HT1080 (cell line): ENCODE measurements around the gene DFFB. TPM values are rescaled to one million over a fixed set of nuclear protein-coding genes. Genes with fewer than 3 reads are reported as not detected.

Source experiments
- DNase-seq: peaks from one replicate; pipeline ENCODE4 v3.0.0-alpha.2; 2015; ENCODE audit warnings: low read depth
- total RNA-seq: library from RNA; depleted of rRNA; stranded (reverse); fragments of >200 nt; shearing (Covaris generic); gene quantifications from 2 replicates; pipeline ENCODE4 v1.2.3, GENCODE V29; 2014

DFFB gene
- total RNA-seq, 1 experiment from 2014 or later: 8.9 TPM

DNA sequence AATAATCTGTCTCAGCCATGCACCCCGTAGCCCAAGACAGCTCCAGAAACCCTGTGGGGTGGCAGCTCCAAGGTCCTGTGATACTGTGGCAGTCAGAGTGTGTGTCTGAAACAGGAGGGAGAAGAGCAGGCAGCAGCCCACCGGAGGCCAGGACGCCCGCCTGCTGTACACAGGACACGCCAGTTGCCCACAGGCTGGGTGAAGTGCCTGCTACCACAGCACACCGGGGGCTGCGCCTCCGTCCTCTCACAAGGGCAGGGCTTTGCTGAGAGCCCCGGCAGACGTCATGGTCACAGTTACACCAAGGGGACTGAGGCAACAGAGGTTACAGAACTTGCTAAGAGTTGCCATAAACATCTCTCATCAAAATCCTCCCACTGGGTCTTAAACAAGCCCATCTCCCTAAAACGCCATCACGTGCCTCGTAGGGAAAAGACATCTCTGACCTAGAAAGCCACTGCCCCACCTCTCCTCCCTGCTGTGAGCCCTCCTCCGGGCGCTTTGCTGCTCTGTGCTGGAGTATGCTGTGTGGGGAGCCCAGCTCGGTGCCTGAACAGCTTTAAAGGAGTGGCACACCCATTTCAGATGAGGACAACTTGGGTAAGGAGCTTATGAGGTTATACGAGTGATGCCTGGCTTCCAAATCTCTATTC lies 37.5 kb downstream of the DFFB start:
- DNase-seq: no peak

DNA sequence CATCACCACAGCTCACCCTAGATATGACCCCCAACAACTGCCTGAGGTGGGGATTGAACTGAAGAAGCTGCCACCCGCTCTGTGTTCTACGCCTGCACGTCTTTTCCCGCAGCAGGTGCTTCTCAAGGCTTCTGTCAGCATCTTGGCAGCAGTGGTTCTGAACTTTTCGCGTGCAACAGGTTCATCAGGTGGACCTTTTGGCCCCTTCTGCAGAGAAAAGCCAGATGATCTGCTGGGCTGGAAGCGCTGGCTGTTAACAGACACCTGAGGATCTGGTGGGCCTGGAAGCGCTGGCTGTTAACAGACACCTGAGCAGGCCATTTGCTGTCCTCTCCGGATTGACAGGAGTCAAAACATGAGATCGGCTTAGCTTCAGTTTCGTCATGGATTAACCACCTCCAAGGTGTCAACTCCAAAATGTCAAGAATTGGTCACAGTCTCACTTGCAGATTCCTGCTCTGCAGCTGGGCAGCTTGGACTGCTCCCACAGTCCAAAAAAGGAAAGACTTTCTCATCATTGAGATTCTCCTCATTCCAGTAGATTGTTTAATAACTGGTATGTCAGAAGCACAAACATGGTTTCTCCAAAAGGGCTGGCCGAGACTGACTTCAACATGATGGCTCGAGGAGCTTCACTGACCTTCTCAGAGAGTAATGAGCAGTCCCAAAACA lies 38.1 kb downstream of the DFFB start:
- DNase-seq: no peak

DNA sequence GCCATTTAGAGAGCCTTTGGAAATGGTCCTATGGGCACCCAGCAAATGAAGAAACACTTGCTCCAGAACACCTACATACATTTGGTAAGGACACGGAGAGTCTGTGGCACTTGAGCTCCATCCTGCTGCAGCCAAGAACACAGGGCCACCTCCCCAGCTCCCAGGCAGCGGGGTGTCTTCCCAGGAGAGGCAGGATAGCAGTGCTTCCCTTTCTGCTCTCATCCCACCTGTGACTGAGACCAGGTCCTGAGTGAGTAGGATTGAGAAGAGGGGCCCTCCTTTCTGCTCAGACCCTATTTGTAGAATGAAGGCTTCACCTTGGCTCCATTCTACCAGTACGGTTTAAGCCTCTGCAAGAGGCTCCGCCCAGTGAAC lies 38.7 kb downstream of the DFFB start:
- no peak for DNase-seq

DNA sequence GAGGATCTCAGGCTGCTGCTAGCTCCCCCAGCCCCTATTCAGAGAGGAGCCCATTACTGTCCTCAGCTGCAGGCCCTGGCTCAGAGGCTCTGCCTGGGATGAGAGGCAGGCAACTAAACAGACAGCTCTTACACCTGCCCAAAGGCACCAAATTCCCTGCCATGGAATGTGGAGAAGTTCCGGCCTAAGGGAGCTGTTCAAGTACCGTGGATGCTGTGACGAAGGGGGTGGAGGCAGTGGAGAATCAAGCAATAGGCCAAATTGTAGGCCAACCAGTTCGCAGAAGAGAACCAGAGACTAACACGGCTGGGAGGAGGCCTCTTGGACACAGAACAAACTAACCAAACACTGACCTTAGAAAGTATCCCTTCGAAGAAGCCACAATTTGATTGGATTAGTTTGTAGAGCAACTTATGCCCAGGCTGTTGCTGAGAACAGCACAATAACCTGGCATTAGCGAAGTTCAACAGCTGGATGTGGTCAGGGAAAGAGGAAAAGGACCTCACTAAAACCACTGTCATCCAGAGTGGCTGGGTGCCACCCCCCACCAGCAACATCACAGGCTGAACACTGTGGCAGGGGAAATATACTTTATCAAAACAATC lies 39.2 kb downstream of the DFFB start:
- no peak for DNase-seq

DNA sequence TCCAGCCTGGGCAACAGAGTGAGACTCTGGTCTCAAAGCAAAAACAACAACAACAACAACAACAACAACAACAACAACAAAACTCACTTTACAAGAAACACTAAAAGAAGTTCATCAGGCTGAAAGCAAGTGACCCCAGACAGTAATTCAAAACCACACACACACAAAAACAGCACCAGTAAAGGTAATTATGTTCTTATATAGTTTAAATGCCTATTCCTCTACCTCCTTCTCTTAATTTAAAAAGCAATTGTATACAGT lies 41.1 kb downstream of the DFFB start:
- no peak for DNase-seq

DNA sequence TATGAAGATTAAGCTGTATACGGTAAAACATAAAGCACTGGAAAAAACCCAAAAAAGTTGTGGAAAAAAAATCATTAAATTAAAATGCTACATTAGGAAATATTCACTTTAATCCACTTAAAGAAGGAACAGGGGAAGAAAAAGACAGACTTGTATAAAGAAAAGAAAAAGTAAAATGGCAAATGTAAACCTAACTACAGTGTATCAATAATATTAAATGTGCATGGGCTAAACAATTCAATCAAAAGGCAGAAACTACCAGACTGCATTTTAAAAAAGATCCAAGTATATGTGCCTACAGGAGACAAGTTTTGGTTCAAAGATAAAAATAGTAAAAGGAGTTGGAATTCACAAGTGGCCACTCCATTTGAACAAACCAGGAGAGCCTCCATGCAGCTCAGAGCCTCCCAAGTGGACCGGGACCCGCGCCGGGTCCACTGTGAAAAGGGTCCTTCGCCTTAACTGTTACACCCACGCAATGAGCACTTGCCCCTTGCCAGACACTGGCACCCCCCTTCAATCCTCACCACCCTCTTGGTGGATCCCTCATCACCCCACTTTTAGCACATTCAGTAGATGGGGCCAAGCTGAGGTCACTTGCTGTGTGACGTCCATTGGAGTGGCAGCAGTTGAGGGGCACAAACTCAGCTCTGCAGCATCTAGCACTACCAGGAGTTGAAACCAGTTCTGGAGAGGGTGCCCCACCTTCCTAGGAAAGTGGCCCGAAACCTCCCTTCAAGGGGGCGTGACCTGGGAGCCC lies 41.9 kb downstream of the DFFB start:
- DNase-seq: peak; percentile 20

DNA sequence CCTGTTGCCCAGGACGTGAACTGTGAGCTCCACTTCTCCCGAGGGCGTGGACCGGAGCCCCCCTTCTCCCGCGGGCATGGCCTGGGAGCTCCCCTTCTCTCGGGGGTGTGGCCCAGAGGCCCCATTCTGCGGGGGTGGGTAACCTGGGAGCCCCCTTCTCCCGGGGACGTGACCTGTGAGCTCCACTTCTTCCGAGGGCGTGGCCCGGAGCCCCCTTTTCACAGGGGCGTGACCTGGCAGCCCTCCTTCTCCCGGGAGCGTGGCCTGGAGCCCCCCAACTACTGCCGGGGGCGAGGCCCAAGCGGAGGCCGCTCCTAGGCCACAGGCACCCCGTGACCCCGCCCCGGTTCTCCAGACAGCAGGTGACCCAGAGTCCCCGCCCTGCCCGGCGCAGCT lies 42.5 kb downstream of the DFFB start:
- DNase-seq: no peak

DNA sequence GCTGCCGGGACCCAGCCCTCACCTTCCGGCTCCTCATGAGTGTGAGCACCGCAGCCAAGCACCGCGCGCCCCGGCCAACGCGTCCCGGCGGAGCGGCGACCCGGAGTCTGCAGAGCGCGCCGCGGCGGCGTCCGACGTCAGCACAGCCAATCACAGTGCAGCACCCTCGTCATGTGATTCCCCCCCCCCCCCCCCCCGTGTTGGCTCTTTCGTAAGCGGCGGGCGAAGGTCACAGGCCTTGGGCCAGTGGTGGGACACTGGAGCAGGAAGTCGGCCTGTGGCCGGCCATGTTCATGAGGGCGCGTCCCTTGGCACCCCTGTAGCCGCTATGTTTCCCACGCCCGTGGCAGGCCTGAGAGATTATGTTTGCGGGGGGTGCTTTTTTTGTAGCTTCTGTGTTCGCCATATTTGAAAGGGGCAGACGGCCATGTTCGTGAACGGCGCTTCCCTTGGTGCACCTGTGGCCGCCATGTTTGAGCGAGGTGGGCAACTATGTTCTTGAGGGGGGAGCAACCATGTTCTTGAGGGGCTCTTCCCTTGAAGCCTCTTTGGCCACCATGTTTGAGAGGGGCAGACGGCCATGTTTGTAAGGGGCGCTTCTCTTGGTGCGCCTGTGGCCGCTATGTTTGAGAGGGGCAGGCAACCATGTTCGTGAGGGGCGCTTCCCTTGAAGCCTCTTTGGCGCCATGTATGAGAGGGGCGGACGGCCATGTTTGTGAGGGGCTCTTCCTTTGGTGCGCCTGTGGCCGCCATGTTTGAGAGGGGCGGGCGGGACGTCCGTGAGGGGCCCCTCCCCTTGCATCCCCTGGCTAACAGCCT lies 43.1 kb downstream of the DFFB start, which contains the start of gene C1orf174:
Gene C1orf174, minus strand, starts transcription at position 123 of the 819 bp plus-strand sequence. Its CDS starts 86 bp downstream, at position 37.
- peak; percentile 96 for DNase-seq

DNA sequence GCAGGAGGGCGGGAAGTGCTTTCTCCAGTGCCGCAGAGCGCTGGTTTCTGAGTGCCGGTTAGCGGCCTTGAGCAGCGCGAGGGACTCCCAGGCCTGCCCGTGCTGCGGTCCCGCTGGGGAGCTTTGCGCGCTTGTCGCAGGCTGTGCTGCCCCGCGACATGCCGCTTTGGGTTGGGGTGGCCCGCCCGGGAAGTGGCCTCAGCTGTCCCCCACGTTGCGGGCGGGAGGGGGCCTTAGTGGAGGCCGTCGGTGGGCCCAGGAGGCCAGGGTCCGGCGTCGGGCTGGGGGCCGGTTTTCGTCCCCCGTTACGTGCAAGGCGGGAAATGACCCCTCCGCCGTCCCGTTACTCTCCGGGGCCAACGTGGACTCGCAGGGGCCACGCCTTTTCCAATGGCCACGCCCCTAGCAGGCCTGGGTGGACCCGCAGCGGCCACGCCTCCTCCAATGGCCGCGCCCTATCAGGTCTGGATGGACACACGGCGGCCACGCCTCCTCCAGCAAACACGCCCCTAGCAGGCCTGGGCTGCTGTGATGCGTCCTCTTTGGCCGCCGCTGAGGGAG lies 43.8 kb downstream of the DFFB start:
- peak; percentile 93 for DNase-seq

DNA sequence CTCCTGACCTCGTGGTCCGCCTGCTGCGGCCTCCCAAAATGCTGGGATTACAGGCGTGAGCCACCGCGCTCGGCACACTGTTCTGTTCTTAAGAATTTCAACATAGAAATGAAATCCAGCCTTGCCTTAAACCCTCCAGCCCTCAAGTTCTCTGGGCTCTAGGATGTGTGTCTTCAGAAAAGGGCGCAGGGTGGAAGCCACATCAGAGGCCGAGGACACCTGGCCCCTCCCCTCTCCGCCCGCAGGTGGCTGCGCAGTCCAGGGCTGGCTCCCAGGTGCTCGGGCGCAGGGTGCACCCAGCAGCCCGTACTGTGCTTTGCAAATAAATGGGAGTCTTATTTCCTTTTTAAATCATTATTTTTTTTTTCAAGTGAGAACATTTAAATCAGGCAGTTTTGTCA lies 44.8 kb downstream of the DFFB start:
- DNase-seq: no peak

DNA sequence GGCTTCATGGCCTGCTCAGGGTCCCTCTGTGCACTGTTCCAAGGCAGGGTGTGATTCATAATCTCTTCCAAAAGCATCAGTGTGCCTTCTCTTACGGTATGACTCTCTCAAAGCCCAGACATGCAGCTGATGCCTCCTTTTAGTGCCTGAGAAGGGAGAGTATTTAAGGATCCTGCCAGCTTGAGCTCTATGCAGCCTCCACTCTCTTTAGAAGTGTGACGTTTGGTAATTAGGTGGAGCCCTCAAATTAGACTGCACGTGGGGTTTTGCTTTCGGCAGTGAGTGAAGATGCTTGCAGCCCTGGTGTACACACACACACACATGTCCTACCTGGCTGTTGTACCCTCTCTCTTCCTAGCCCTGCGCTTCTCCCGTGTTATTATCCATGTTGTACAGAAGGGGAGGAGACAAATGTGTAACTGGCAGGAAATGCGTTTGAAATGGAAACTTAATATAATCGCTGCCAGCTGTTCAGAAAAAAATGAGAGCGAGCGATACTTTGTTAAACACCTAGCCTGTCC lies 45.4 kb downstream of the DFFB start:
- no peak for DNase-seq

DNA sequence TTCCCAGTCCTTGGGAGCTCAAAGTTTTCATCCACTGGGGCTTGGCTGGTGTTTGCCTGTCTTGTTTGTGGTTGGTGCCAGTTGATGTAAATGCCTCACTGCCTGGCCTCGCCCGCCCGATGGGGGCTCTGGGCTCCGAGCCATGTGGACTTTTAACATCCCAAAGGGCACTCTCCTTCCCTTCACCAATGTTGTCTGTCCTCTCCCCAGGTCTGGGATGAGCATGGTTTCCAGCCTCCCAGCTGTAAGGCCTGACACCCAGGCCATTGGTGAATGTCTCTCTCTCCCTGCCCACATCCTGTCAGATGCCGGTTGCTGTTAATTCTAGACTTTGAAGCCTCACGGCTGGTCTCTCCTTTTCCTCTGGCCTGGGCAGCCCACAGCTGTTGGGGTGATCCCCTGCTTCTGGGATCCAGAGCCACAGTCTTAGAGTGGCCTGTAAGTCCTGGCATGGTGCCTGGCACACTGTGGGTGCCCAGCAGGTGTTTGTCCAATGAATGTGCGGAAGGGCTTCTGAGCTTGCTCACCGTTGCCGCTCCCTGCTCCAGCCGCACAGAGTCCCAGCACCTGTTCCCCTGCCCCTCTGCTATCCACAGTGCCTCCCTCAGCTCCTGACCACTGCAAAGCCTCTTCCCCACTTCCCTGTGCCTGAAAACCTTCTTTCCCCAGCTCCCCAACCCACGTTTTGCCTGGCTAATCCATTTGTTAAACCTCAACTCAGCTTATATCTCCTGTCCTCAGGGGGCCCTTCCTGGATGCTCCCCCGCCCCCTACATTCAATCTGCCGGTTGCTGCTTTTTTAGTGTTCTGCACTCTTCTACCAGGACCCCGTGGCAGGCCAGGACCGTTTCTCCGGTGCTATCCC lies 46.1 kb downstream of the DFFB start:
- DNase-seq: peak; percentile 20

DNA sequence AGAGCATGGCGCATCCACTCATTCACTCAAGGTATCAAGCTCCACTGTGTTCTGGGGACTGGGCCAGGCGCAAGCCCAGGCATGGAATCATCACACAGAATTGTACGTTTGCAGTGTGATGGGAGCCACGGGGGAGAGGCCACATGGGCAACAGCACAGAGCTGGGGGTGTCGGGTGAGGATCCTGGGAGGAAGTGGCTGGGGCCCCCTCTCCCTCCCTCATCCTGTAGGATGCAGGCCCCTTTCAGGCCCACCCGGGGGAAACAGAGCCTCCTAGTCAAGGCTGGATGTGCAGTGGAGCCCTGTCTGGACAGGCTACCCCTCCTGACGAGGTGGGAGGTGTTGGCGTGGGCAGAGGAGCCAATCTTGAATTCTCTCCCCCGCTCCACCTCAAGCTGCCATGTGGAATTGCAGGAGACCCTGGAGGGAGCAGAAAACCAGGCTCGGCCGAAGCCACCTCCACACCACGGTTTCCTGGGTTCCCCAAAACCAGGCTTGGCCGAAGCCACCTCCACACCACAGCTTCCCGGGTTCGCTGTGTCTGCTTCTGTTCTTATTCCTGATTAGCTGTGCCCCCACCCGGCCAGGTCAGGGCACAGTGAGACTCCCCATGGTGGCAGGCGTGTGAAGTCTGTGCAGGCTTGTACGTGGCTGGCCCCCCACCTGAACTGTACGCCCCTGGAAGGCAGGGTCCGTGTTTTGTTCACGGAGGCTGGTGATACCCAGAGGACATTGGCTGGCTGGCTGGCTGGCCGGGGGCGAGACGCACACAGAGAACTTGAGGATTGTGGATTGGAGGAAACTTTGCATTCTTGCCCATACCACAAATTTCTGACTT lies 46.9 kb downstream of the DFFB start:
- DNase-seq: no peak

DNA sequence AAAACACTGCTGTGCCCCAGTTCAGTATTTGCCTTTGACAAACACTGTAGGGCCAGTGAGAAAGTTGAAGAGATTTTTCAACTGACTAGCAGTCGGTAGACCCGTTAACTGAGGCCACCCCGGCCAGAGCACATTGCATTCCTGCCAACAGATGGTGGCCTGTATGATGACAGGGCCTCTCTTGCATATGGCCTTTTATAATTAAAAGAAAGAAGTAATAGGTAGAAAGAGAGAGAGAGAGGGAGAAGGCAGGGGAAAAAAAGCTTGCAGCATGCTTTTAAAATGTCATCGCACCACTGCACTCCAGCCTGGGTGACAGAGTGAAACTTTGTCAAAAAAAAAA lies 47.5 kb downstream of the DFFB start:
- DNase-seq: no peak

DNA sequence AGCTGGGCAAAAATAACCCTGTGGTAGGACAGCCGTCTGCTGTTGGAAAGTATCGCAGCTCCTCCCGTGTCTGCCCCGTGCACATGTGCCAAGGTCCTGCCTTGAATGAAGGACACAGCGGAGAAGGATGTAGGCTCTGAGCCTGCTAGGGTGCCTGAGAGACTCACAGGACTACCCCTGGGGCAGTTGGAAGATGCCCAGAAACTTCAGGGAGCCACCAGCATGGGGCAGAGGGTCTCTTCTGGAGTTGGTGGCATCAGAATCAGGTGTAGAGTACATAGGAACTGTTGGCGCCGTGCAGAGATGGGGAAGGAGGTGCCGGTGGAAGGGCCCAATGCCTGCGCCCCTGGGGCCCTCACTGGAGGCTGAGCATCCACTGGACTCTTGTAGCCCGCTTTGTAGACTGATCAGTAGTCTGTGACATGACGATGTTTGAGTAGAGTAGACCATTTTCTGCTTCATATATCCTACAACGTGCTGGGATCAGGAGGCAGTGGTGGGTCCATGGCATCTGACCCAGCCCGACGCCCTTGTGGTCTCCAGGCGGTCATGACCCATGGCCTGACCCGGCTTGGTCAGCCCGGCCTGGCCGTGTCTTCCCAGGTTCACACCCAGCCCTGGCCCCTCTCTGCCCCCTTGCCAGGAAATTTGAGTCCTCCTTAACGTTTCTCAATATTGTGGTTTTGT lies 48.1 kb downstream of the DFFB start:
- no peak for DNase-seq

DNA sequence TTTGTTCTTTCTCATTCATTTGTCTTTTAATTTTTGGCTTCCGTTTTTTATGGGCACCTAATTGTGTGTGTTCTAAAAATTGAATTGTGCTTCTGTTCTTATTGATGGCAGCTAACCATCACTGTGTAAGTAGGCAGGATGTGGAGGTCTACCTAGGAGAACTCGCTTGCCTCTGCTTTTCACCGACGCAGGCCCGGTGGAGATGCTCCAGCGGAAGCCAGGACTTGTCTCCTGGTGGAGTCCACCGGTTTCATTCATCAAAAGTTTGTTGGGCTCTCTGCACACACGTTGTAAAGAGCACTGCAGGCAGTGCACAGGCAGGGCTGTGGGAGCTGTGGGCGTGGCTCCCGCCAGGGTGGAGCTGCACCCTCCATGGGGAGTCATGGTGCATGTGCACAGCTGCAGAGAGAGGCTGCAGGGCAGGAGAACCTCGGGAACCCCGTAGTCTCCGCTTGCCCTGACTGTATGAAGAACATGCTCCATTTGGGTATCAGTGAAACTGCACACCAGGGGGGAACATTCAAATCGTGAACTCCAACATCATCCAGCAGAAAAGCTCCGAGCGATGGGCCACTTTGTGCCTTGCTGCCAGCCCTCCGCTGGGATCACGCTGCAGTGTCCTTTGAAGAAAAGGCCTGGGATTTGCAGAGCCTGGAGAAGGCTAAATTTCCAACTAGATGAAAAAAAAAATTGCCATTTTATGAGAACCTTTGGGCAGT lies 48.8 kb downstream of the DFFB start:
- DNase-seq: no peak

DNA sequence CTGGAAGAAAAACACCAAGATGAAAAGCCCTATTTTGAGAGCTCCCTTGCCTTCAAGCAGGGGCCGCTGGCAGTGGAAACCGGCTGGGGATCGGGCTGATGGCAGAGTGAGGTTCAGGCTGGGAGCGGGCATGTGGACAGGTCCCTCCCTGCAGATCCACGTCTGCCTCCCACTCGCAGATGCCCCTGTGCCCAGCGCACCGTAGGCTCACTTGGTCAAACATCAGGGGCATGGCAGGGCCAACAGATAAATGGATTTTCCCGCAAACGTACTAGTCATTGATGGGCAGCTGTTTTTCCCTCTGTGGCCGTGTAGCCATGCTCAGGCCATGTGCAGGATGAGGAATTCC lies 49.4 kb downstream of the DFFB start:
- no peak for DNase-seq

DNA sequence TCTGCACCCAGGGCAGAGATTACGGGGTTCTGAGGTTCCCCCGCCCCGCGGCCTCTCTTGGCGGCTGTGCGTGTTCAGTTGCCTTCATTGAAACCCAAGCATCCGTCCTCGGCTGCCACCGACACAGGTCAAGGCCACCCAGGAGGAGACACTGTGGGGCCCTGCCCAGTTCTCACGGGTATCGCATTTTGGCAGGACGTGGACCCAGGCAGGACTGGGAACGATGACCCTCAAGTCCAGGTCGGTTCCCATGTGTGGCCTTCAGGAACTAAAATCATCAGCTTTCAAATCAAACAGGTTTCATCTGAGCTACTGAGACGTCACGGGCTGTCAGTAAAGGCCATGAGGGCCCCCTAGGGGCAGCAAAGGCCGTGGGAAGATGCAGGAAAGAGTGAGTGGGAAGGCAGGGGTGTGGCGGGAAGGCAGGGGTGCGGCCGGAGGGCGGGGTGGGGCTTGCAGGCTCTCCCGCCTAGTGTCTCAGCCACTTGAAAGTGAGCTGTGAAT lies 49.8 kb downstream of the DFFB start:
- no peak for DNase-seq
